ENCODE results near the gene ADAM8.

ADAM8 gene

DNA sequence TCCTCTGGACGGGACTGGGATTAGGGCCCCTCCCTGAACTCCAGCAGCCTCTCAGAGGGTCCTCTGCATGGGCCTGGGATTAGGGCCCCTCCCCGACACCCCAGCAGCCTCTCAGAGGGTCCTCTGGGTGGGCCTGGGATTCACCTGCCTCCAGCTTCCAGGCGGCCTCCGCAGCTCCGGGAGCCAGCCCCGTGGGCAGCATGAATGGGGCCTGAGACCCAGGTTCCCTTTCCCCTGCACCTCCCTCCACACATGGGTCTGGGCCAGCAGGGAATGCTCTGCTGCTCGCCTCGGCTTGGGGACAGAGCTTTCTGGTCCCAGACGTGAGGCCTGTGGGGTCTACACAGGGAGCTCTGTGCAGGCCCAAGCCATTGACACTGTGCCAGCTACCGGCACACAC, 26.5 kb upstream of the ADAM8 start:
- in situ Hi-C loops (cut with HindIII; ENCODE audit: low pct_unique_long_range_greater_than_20kb, low sequenced_read_pairs): no loop called here
- no peak for TF ChIP-seq JUND (IDR thresholded peaks at IDR 0.05; ENCODE audit: low read depth)
- DNase-seq (ENCODE audit: low read depth in 1 of 2, low spot score in 1 of 2): no peak

DNA sequence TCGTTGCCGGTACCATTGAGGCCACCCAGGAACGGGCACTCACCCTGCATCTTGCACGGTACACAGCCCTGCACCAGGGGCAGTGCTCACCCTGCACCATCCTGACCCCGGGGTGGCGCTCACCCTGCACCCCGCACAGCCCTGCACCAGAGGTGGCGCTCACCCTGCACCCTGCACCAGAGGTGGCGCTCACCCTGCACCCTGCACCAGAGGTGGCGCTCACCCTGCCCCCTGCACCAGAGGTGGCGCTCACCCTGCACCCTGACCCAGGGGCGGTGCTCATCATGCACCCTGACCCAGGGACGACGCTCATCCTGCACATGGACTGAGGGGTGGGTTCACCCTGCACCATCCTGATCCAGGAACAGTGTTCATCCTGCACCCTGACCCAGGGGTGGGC, 25.6 kb upstream of the ADAM8 start:
- TF ChIP-seq JUND (IDR thresholded peaks at IDR 0.05; ENCODE audit: low read depth): no peak
- DNase-seq (ENCODE audit: low read depth in 1 of 2, low spot score in 1 of 2): no peak
- in situ Hi-C loops (cut with HindIII; ENCODE audit: low pct_unique_long_range_greater_than_20kb, low sequenced_read_pairs): no loop called here

DNA sequence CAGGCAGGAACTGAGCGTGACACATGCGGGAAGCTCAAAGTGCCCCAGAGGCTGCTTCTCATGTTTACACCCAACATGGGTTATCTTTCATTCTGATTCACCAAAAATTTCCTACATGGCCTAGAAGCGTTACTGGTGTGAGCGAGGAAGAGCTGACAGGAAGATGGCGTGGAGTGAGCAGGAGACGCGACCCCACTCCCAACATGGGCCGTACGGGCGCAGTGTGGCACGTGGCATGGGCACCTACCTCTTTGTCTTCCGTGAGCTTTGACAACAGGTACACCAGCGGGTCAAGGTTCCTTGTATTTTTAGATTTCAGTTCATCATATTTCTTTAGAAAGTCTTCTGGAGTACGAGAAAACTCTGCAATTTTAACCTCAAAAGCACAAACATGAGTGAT, 23.1 kb upstream of the ADAM8 start:
- in situ Hi-C loops (cut with HindIII; ENCODE audit: low pct_unique_long_range_greater_than_20kb, low sequenced_read_pairs): no loop called here

DNA sequence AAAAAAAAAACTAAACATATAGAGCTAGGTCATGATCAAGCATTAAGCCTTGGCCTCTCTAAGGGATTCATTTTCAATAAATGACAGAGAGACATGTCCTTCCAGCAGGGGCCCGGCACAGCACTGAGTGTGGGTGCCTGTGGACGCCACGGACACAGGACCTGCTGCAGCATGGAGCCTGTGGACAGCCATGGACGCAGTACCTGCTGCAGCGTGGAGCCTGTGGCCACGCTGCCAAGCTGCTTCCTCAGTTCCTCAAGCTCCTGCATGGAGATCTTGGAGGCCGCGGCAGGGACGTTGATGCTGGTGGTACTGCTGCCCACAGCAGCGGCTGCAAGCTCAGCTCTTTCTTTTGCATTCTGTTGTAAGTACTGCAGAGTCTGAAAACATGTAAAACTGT, 22.6 kb upstream of the ADAM8 start:
- no peak for DNase-seq (ENCODE audit: low read depth in 1 of 2, low spot score in 1 of 2)
- TF ChIP-seq JUND (IDR thresholded peaks at IDR 0.05; ENCODE audit: low read depth): no peak
- in situ Hi-C loops (cut with HindIII; ENCODE audit: low pct_unique_long_range_greater_than_20kb, low sequenced_read_pairs): no loop called here

More for the DNA sequence above, 23.1 kb upstream of the ADAM8 start:
- TF ChIP-seq JUND (IDR thresholded peaks at IDR 0.05; ENCODE audit: low read depth): no peak
- no peak for DNase-seq (ENCODE audit: low read depth in 1 of 2, low spot score in 1 of 2)

DNA sequence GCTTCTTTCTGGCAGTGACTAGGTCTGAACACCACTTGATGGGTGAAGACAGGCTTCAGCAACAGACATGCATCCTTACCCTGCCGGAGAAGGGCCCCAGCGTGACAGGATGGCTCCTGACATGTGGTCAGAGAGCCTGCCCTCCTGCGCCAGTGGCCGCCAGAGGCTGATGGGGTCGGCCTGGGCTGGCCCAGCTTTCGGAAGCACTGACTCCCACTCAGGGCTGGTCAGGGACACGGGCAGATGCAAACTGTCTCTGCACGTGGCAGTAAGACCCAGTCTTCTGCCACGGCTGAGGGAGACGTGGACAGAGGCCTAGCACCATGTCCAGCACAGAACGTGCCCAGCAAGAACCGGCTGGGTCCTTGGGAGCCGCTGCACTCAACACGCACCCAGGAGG, 21.8 kb upstream of the ADAM8 start:
- in situ Hi-C loops (cut with HindIII; ENCODE audit: low pct_unique_long_range_greater_than_20kb, low sequenced_read_pairs): no loop called here
- TF ChIP-seq JUND (IDR thresholded peaks at IDR 0.05; ENCODE audit: low read depth): no peak
- DNase-seq (ENCODE audit: low read depth in 1 of 2, low spot score in 1 of 2): no peak

DNA sequence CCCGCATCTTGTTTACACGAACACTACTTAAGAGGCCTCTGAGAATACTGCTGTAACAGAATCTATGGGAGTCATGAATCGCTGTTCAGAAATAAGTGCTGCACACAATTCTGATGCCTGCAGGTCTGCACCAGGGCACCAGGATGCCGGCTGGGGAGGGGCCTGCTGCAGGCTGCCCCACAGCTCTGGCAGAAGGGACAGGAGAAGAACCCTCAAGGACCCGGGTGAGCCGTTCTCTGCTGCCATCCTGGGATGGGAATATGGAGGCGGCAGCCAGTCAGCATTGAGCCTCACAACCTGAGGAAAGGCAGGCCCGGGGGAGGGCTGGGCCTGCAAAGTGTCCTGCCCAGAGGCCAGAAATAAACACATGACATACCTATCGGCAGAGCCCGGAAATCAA, 20.8 kb upstream of the ADAM8 start:
- in situ Hi-C loops (cut with HindIII; ENCODE audit: low pct_unique_long_range_greater_than_20kb, low sequenced_read_pairs): no loop called here
- DNase-seq (ENCODE audit: low read depth in 1 of 2, low spot score in 1 of 2): no peak
- TF ChIP-seq JUND (IDR thresholded peaks at IDR 0.05; ENCODE audit: low read depth): no peak

DNA sequence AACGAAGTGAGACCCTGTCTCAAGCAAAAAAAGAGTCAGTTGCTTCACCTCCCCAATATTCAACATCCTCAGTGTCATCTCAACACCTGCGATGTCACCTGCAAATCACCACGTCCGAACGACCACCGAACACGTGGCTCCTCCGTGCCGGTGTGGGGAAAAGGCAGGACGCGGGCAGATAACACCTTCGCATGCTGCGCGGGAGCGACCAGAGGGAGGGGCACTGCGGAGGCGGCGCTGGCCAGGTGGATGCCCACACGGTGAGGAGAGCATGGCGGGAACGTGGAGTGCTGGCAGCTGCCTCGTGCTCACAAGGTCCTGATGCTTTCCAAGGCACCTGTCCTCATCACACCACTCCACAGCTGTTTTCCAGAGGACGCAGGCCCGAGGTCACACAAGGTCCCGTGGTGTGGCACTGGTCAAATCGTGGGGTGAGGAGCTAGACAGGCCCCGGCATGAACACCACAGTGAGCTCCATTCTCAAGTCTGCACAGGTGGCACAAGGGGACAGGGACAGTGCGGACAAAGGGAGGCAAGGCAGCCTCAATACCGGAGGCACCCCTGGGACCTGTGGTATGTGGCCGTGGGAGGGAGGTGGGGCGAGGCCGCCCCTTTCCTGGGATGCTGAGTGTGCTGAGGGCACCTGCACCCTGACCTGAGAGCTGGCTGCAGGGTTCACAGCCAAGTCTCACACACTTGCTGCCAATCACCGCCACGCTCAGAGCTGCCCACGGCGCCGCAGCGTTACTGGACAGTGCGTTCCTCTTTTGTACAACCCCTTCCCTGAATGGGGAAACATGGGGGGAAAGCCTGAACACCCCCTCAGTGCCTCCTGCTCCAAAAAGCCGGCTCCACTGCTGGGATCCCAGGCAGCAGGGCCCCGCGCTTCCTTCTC, 19.0 kb upstream of the ADAM8 start:
- in situ Hi-C loops (cut with HindIII; ENCODE audit: low pct_unique_long_range_greater_than_20kb, low sequenced_read_pairs): no loop called here
- TF ChIP-seq JUND (IDR thresholded peaks at IDR 0.05; ENCODE audit: low read depth): no peak
- DNase-seq (ENCODE audit: low read depth in 1 of 2, low spot score in 1 of 2): no peak

DNA sequence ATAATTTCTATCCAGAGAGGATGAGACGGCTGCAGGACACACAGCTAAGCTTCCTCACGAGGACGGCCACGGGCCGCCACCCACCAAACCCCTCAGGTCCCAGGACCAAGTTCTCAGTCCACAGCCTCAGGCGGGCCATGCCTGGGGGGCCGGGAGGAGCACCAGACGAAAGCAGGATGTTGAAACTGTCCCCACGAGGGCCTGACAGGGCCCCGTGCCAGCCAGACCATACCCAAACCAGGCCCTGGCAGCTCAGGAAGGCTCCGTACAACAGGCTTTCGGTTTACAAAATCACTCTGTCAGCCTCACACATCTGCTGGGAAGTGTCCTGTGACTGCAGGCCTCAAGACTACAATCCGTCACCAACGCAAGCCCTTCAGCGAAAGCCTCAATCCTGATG, 17.5 kb upstream of the ADAM8 start:
- in situ Hi-C loops (cut with HindIII; ENCODE audit: low pct_unique_long_range_greater_than_20kb, low sequenced_read_pairs): no loop called here
- no peak for DNase-seq (ENCODE audit: low read depth in 1 of 2, low spot score in 1 of 2)
- TF ChIP-seq JUND (IDR thresholded peaks at IDR 0.05; ENCODE audit: low read depth): no peak

DNA sequence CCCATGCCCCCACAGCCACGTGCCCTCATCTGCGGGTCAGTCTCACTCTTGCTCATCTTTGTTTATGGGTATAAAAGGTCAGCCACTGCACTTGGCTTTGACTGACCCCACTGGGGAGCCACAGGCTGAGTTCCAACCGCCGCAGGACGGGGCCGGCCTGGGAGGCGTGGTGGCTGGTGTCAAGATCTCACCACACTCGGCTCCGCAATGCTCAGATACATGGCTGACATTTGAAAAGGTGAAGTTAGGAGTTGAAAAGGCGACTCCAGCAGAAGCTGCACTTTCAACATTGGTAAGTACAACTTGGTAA, 17.1 kb upstream of the ADAM8 start:
- DNase-seq (ENCODE audit: low read depth in 1 of 2, low spot score in 1 of 2): no peak
- in situ Hi-C loops (cut with HindIII; ENCODE audit: low pct_unique_long_range_greater_than_20kb, low sequenced_read_pairs): no loop called here

DNA sequence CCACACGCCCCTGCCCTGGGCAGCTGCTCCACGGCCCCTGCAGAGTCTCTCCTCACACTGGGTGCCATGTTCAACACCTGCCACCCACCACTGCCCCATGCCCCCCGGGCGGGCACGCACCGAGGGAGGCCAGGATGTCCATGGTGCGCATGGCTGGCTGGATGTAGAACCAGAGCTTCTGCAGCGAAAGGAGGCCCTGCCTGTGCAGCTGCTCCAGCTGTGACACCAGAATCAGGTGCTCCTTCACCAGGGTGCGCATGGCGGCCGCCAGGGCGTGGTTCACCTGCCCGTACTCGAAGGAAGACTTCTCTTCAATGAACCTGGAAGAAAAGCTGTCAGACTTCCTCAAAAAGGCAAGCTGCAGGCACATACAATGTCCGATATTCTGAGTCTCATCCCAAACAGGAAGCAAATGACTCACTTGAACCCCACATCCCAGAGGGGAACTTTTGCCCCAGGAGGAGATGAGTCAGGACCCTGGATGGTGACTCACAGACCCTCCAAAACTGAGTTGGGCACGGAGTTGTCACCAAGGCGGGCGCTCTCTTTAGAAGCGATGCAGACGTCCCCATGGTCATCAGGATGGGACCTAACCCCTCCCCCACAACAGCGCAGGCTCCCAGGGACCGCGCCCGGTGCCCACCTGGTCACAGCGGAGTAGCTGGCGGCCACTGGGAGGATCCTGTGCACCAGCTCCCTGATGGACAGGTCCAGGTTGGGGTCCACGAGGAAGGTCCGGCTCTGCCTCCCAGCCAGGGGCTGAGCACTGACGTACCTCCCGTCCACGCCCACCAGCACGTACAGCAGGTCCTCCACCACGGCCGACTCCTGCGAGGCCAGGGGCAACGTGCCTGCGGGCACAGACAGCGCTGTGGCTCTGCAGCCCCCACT, 16.5 kb upstream of the ADAM8 start:
- no peak for DNase-seq (ENCODE audit: low read depth in 1 of 2, low spot score in 1 of 2)
- TF ChIP-seq JUND (IDR thresholded peaks at IDR 0.05; ENCODE audit: low read depth): no peak
- in situ Hi-C loops (cut with HindIII; ENCODE audit: low pct_unique_long_range_greater_than_20kb, low sequenced_read_pairs): no loop called here

More for the DNA sequence above, 17.1 kb upstream of the ADAM8 start:
- no peak for TF ChIP-seq JUND (IDR thresholded peaks at IDR 0.05; ENCODE audit: low read depth)

DNA sequence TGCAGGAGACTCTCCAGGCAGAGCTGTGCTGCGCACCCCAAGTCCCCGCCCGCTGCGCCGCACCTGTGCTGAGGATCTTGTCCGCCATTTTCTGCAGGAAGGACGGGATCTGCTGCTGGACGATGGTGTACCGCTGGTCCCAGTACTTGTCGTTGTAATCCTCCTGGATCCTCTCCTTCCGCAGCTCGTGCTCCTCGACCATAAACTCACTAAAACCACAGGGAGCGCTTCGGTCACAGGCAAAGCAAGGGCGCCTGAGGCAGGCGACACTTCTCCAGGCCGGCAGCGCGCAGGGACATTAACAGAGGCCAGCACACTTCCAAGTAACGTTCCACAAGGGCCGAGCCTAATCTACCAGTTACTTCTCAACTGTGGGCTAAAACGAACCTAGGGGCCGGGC, 13.1 kb upstream of the ADAM8 start:
- no peak for TF ChIP-seq JUND (IDR thresholded peaks at IDR 0.05; ENCODE audit: low read depth)
- DNase-seq (ENCODE audit: low read depth in 1 of 2, low spot score in 1 of 2): no peak
- in situ Hi-C loops (cut with HindIII; ENCODE audit: low pct_unique_long_range_greater_than_20kb, low sequenced_read_pairs): no loop called here

DNA sequence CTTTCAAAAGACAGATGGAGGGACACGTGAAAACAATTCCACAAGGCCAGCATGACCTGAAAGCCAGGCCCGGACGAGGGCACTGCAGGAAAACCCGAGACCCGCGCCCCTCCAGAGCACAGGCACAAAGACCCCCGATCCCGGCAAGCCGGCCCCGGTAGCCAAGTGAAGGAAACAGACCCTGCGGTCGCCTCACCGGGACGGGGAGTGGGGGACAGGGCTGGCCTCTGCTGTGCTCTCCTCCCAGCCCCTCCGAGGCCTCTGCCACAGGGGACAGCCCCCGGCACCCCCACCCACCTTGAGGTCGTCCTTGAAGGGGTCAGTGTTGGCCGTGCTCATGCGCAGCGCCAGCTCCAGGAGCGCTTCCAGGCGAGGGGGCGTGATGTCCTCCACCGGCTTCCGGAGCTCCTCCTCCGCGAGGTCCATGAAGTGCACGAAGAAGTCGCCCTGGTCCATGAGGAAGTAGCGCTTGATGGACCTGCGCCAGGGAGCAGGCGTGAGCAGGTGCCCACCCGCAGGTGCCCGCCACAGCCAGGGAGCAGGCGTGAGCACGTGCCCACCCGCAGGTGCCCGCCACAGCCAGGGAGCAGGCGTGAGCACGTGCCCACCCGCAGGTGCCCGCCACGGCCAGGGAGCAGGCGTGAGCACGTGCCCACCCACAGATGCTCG, 11.3 kb upstream of the ADAM8 start:
- no peak for TF ChIP-seq JUND (IDR thresholded peaks at IDR 0.05; ENCODE audit: low read depth)
- in situ Hi-C loops (cut with HindIII; ENCODE audit: low pct_unique_long_range_greater_than_20kb, low sequenced_read_pairs): no loop called here
- no peak for DNase-seq (ENCODE audit: low read depth in 1 of 2, low spot score in 1 of 2)

DNA sequence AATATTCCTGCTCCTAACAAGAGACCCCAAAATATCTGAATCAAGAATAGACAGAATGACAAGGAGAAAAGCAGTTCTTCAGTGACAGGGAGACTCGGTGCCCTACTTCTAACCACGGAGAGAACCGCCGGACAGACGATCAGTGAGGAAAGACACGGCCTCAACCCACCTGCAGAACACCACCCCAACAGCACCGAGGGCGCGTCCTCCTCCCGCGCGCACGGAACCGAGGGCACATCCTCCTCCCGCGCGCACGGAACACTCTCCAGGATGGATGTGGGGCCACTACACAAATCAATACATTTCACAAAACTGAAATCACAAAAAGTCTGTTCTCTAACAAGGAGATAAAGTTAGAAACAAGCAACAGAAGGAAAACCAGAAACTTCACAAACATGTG, 9.7 kb upstream of the ADAM8 start:
- no peak for TF ChIP-seq JUND (IDR thresholded peaks at IDR 0.05; ENCODE audit: low read depth)
- in situ Hi-C loops (cut with HindIII; ENCODE audit: low pct_unique_long_range_greater_than_20kb, low sequenced_read_pairs): no loop called here
- no peak for DNase-seq (ENCODE audit: low read depth in 1 of 2, low spot score in 1 of 2)
